Natural killer cell (primary cell): ENCODE data around the gene MICAL2. TPM values are rescaled to one million over a fixed set of nuclear protein-coding genes. Genes with fewer than 3 reads are reported as not detected.
A peak's percentile ranks its signal among the peaks of the same experiment; 100 is the strongest.

Experiments used
- ATAC-seq, 3 donors: fragments of 150-1000 bp in 2 of 3; fragments of 200-7000 bp in 1 of 3; cut with Tn5 transposase; 1 replicate in 1 of 3; 2 replicates in 2 of 3; pipeline ENCODE4 v1.10.0; 2021; ENCODE audit warnings: mild to moderate bottlenecking in 2 of 3, moderate library complexity in 2 of 3
- DNase-seq, 2 donors: peaks; one replicate each; pipeline versions ENCODE4 v3.0.0 to v3.0.0-alpha.2; 2013 to 2021; ENCODE audit warnings: mixed read lengths in 1 of 2
- H3K27ac ChIP-seq: one replicate; pipeline ENCODE4 v1.5.1; 2013; ENCODE audit warnings: mild to moderate bottlenecking, low read length
- H3K27me3 ChIP-seq: one replicate; pipeline ENCODE4 v1.6.1; 2013; ENCODE audit warnings: low read length; ENCODE audit not compliant: control insufficient read depth, insufficient read depth
- H3K36me3 ChIP-seq: one replicate; pipeline ENCODE4 v1.6.1; 2013; ENCODE audit warnings: low read length; ENCODE audit not compliant: control insufficient read depth, insufficient read depth
- H3K4me1 ChIP-seq: one replicate; pipeline ENCODE4 v1.6.1; 2013; ENCODE audit warnings: low read length; ENCODE audit not compliant: control insufficient read depth, insufficient read depth
- H3K4me3 ChIP-seq: one replicate; pipeline ENCODE4 v1.5.1; 2013; ENCODE audit warnings: low read length
- H3K9me3 ChIP-seq: one replicate; pipeline ENCODE4 v1.6.1; 2013; ENCODE audit warnings: low read length; ENCODE audit not compliant: control insufficient read depth, insufficient read depth
- H3K27ac Mint-ChIP-seq, 2 donors: one replicate each; pipeline ENCODE4 v1.8.0; 2022; ENCODE audit warnings: mild to moderate bottlenecking in 2 of 2, mixed read lengths in 2 of 2, moderate library complexity in 1 of 2
- H3K27me3 Mint-ChIP-seq, 2 donors: one replicate each; pipeline ENCODE4 v1.8.0; 2022; ENCODE audit warnings: low read depth in 2 of 2, mixed read lengths in 2 of 2
- H3K36me3 Mint-ChIP-seq: one replicate; pipeline ENCODE4 v1.8.0; 2022; ENCODE audit warnings: mixed read lengths
- H3K4me1 Mint-ChIP-seq, 2 donors: one replicate each; pipeline ENCODE4 v1.8.0; 2022; ENCODE audit warnings: mixed read lengths in 2 of 2
- H3K4me3 Mint-ChIP-seq: one replicate; pipeline ENCODE4 v1.8.0; 2022; ENCODE audit warnings: mild to moderate bottlenecking, moderate library complexity, mixed read lengths
- H3K9me3 Mint-ChIP-seq, 2 donors: one replicate each; pipeline ENCODE4 v1.8.0; 2022; ENCODE audit warnings: mixed read lengths in 2 of 2
- WGBS: methylation state at CpG from one replicate; pipeline ENCODE4 v1.1.7; 2013; ENCODE audit warnings: missing lambda C conversion rate; ENCODE audit not compliant: insufficient coverage; 5-methylcytosine and 5-hydroxymethylcytosine counted together
- intact Hi-C: fragments of 100-400 bp; cut with micrococcal nuclease; formaldehyde crosslinking; loops from one replicate; pipeline ENCODE4 v1.14.2; 2022
- total RNA-seq, 4 donors: library from RNA; stranded (reverse); fragments of 120-200 nt in 1 of 4; gene quantifications; one replicate each; pipeline versions ENCODE4 v1.2.3 to v1.2.4, GENCODE V29; 2013 to 2022
- TF ChIP-seq, protein P1 (sequence below): fragments of 200-600 bp; IDR thresholded peaks from one replicate; pipeline ENCODE4 v1.8.0; 2022; ENCODE audit warnings: antibody characterized with exemption

Gene MICAL2
- total RNA-seq, 3 donors from 2014 or later (not counting 1 experiment from before 2014, with no cell fraction given) = 54.6 to 68.6 (median 57.4) TPM

DNA sequence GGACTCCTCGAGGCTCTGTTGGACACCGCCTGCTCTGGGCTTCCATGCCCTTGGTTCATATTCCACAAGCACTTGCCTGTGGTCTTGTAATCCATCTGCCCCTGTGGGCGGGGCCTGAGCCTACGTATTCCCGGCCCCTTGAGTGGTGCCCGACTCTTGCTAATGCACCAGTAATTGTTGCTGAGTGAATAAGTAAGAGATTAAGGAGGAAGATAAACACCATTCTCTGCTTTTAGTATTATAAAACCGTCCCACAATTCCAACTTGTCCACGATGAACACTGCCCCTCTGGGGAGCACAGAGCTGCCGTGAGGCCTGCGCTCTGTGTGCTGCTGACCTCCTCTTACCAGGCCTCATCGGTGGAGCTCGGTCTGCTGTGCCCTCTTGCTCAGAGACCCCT lies 50.3 kb downstream of the MICAL2 start:
- H3K9me3 ChIP-seq = no peaks in the 10 kb centered on the region
- peaks cover 14% of the 10 kb centered on the region for H3K36me3 ChIP-seq
- DNase-seq (no peak), ATAC-seq (no peak)
- H3K4me1 ChIP-seq = peaks cover 27% of the 10 kb centered on the region
- peaks cover 0 to 3% of the 10 kb centered on the region in 2 donors for H3K27me3 Mint-ChIP-seq
- no peaks in the 10 kb centered on the region for H3K9me3 Mint-ChIP-seq
- no peaks in the 10 kb centered on the region for H3K36me3 Mint-ChIP-seq
- peaks cover 19 to 41% of the 10 kb centered on the region in 2 donors for H3K4me1 Mint-ChIP-seq
- 95% methylated on average over 12 of the region's 12 CpGs for WGBS
- H3K27me3 ChIP-seq = no peaks in the 10 kb centered on the region
- TF ChIP-seq, protein P1, sequence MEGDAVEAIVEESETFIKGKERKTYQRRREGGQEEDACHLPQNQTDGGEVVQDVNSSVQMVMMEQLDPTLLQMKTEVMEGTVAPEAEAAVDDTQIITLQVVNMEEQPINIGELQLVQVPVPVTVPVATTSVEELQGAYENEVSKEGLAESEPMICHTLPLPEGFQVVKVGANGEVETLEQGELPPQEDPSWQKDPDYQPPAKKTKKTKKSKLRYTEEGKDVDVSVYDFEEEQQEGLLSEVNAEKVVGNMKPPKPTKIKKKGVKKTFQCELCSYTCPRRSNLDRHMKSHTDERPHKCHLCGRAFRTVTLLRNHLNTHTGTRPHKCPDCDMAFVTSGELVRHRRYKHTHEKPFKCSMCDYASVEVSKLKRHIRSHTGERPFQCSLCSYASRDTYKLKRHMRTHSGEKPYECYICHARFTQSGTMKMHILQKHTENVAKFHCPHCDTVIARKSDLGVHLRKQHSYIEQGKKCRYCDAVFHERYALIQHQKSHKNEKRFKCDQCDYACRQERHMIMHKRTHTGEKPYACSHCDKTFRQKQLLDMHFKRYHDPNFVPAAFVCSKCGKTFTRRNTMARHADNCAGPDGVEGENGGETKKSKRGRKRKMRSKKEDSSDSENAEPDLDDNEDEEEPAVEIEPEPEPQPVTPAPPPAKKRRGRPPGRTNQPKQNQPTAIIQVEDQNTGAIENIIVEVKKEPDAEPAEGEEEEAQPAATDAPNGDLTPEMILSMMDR = no peak
- no peak overlapping the region for H3K4me3 Mint-ChIP-seq
- intact Hi-C loops = no loop called here
- no peak overlapping the region for H3K4me3 ChIP-seq
- no peak overlapping the region for H3K27ac ChIP-seq
- peak overlapping the region; percentile 5 to 66 for H3K27ac Mint-ChIP-seq

DNA sequence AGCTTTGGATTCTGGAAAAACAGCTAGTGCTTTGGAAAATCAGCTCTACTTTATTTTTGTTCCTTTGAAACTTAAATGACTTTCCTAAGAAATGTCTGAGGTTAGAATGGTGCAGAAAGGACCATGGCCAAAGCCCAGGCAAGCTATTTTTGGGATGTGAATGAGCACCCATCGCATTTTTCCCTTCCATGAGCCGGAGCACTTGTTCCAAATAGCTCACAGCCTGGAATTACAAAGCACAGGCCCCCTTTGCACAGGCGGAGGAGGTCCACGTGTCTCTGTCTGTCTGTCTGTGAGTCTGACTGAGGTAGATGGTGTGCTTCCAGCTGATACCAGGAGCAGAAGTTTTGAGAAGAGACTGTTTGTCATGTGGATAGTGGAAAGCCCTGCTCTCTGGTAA lies 50.7 kb downstream of the MICAL2 start:
- Mint-ChIP-seq H3K4me1 (peaks cover 16 to 36% of the 10 kb centered on the region in 2 donors), H3K27ac (no peak overlapping the region), H3K36me3 (no peaks in the 10 kb centered on the region), H3K4me3 (no peak overlapping the region), H3K9me3 (no peaks in the 10 kb centered on the region), H3K27me3 (peaks cover 0 to 3% of the 10 kb centered on the region in 2 donors)
- Histone ChIP-seq H3K9me3 (no peaks in the 10 kb centered on the region), H3K27me3 (no peaks in the 10 kb centered on the region), H3K4me3 (no peak overlapping the region), H3K36me3 (peaks cover 14% of the 10 kb centered on the region), H3K27ac (no peak overlapping the region), H3K4me1 (peaks cover 24% of the 10 kb centered on the region)
- ATAC-seq (no peak), DNase-seq (no peak)
- TF ChIP-seq, protein P1 = no peak
- intact Hi-C loops = no loop called here
- WGBS = 89% methylated on average over 4 of the region's 4 CpGs

DNA sequence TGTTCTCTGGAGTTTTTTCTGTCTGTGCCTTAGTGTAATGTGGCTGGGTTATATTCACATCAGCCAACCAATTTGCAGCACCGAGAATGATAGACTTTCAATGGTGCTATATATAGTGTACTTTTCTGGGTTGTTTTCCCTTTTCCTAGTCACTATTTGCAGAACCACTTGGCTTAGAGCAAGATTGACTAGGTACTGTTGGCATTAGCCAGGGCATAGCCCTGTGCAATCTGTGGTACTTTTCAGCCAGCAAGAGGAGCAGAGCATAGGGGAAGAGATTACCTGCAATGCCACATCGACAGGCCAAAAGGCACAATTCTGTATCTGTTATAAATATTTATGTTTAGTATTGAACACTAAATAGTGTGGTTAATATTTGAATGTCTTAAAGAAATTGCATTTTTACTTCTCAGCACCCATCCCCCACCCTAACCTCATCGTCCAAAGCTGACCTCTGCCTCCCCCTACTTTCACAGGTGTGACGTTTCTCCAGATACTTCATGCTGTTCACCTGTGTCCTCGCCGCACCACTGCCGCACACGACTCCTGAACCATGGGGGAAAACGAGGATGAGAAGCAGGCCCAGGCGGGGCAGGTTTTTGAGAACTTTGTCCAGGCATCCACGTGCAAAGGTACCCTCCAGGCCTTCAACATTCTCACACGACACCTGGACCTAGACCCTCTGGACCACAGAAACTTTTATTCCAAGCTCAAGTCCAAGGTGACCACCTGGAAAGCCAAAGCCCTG lies 51.4 kb downstream of the MICAL2 start:
- Histone ChIP-seq H3K4me3 (no peak overlapping the region), H3K9me3 (no peaks in the 10 kb centered on the region), H3K27me3 (no peaks in the 10 kb centered on the region), H3K4me1 (peaks cover 19% of the 10 kb centered on the region), H3K27ac (no peak overlapping the region), H3K36me3 (peaks cover 14% of the 10 kb centered on the region)
- Mint-ChIP-seq H3K27ac (no peak overlapping the region), H3K9me3 (no peaks in the 10 kb centered on the region), H3K27me3 (peaks cover 0 to 3% of the 10 kb centered on the region in 2 donors), H3K36me3 (no peaks in the 10 kb centered on the region), H3K4me3 (no peak overlapping the region), H3K4me1 (peaks cover 15 to 34% of the 10 kb centered on the region in 2 donors)
- DNase-seq = no peak
- intact Hi-C loops = no loop called here
- TF ChIP-seq, protein P1 = no peak
- WGBS = 90% methylated on average over 11 of the region's 12 CpGs
- ATAC-seq = no peak
